HEK293 (cell line): Measurements from ENCODE around the gene RALGAPA1.

Source experiments
- CTCF ChIA-PET: fragments of 350-600 bp; formaldehyde crosslinking; extraction: SDS; loops from one replicate; lab custom pipeline; 2021; ENCODE audit warnings: antibody characterized with exemption; lab: Yijun Ruan, JAX
- POLR2A ChIA-PET: fragments of 300-600 bp; formaldehyde crosslinking; extraction: SDS; loops from one replicate; lab custom pipeline; 2020; ENCODE audit warnings: antibody characterized with exemption, inconsistent platforms; lab: Yijun Ruan, JAX
- H3K27ac ChIP-seq: fragments of 200-500 bp; sonication (Bioruptor generic); 2 replicates; pipeline ENCODE4 v1.5.1; 2014; ENCODE audit warnings: low read depth, low read length, control low read depth, inconsistent platforms; ENCODE audit errors: extremely low read depth
- H3K36me3 ChIP-seq, 2 experiments: fragments of 200-500 bp in 1 of 2; sonication (Bioruptor generic) in 1 of 2; 1 replicate in 1 of 2; 2 replicates in 1 of 2; pipeline ENCODE4 v1.5.1; 2014 to 2017; ENCODE audit warnings: inconsistent platforms in 2 of 2, low read length in 2 of 2; ENCODE audit not compliant: control insufficient read depth in 2 of 2, insufficient read depth in 1 of 2
- H3K4me1 ChIP-seq: fragments of 200-500 bp; sonication (Bioruptor generic); 2 replicates; pipeline ENCODE4 v1.5.1; 2014; ENCODE audit warnings: mild to moderate bottlenecking, low read length, inconsistent platforms; ENCODE audit not compliant: control insufficient read depth, insufficient read depth
- H3K4me3 ChIP-seq: 2 replicates; pipeline ENCODE4 v1.5.1; 2011; ENCODE audit warnings: low read depth, mild to moderate bottlenecking, control low read depth, low read length, moderate library complexity
- H3K9me3 ChIP-seq: fragments of 200-500 bp; sonication (Bioruptor generic); 2 replicates; pipeline ENCODE4 v1.5.1; 2014; ENCODE audit warnings: low read depth, low read length, inconsistent platforms; ENCODE audit not compliant: control insufficient read depth, insufficient read depth
- EGR2 ChIP-seq: fragments of 450-650 bp; formaldehyde crosslinking; IDR thresholded peaks from 2 replicates; pipeline ENCODE4 v1.5.1; 2016; ENCODE audit warnings: low read depth, missing biosample characterization, missing genetic modification characterization
- HOXD13 ChIP-seq: sonication (generic); formaldehyde crosslinking; IDR thresholded peaks from 2 replicates; pipeline ENCODE4 v1.8.0; 2022; ENCODE audit warnings: missing genetic modification reagents, borderline replicate concordance
- KLF1 ChIP-seq: fragments of 450-650 bp; formaldehyde crosslinking; IDR thresholded peaks from 2 replicates; pipeline ENCODE4 v1.5.1; 2016; ENCODE audit warnings: missing biosample characterization, missing genetic modification characterization
- MYNN ChIP-seq: fragments of 450-650 bp; formaldehyde crosslinking; IDR thresholded peaks from 2 replicates; pipeline ENCODE4 v1.5.1; 2016; ENCODE audit warnings: missing biosample characterization, missing genetic modification characterization, borderline replicate concordance
- PBX3 ChIP-seq: sonication (generic); formaldehyde crosslinking; IDR thresholded peaks from 2 replicates; pipeline ENCODE4 v1.8.1; 2022; ENCODE audit warnings: mild to moderate bottlenecking, moderate library complexity, missing genetic modification reagents
- REST ChIP-seq: fragments of 450-650 bp; formaldehyde crosslinking; IDR thresholded peaks from 2 replicates; pipeline ENCODE4 v1.5.1; 2016; ENCODE audit warnings: missing biosample characterization, missing genetic modification characterization
- SP2 ChIP-seq: fragments of 450-650 bp; formaldehyde crosslinking; IDR thresholded peaks from 2 replicates; pipeline ENCODE4 v1.5.1; 2016; ENCODE audit warnings: missing biosample characterization, missing genetic modification characterization
- ZBTB21 ChIP-seq: fragments of 450-650 bp; formaldehyde crosslinking; IDR thresholded peaks from 2 replicates; pipeline ENCODE4 v1.5.1; 2017; ENCODE audit warnings: missing biosample characterization, missing genetic modification characterization
- ZNF169 ChIP-seq: fragments of 450-650 bp; formaldehyde crosslinking; IDR thresholded peaks from 2 replicates; pipeline ENCODE4 v1.5.1; 2016; ENCODE audit warnings: missing biosample characterization, missing genetic modification characterization
- ZNF202 ChIP-seq: fragments of 450-650 bp; formaldehyde crosslinking; IDR thresholded peaks from 2 replicates; pipeline ENCODE4 v1.5.1; 2016; ENCODE audit warnings: missing biosample characterization, missing genetic modification characterization, borderline replicate concordance
- ZNF23 ChIP-seq: fragments of 450-650 bp; formaldehyde crosslinking; IDR thresholded peaks from 2 replicates; pipeline ENCODE4 v1.5.1; 2016; ENCODE audit warnings: missing biosample characterization, missing genetic modification characterization, borderline replicate concordance
- ZNF24 ChIP-seq: fragments of 450-650 bp; formaldehyde crosslinking; IDR thresholded peaks from 2 replicates; pipeline ENCODE4 v1.5.1; 2016; ENCODE audit warnings: missing biosample characterization, missing genetic modification characterization
- ZNF274 ChIP-seq, 2 experiments: fragments of 200-500 bp in 1 of 2; fragments of 450-650 bp in 1 of 2; sonication (Bioruptor generic) in 1 of 2; formaldehyde crosslinking in 1 of 2; IDR thresholded peaks; 2 replicates each; pipeline versions ENCODE4 v1.5.1 to v1.6.1; 2014 to 2016; ENCODE audit warnings: borderline replicate concordance in 1 of 2, inconsistent platforms in 1 of 2, low read length in 1 of 2, missing biosample characterization in 1 of 2, missing genetic modification characterization in 1 of 2
- ZNF426 ChIP-seq: fragments of 450-650 bp; formaldehyde crosslinking; IDR thresholded peaks from 2 replicates; pipeline ENCODE4 v1.5.1; 2017; ENCODE audit warnings: missing biosample characterization, missing genetic modification characterization, mild to moderate bottlenecking, inconsistent platforms, moderate library complexity
- ZNF510 ChIP-seq: fragments of 450-650 bp; formaldehyde crosslinking; IDR thresholded peaks from 2 replicates; pipeline ENCODE4 v1.5.1; 2018; ENCODE audit warnings: mild to moderate bottlenecking, missing genetic modification characterization, missing biosample characterization; ENCODE audit not compliant: insufficient replicate concordance
- ZNF610 ChIP-seq: fragments of 450-650 bp; formaldehyde crosslinking; IDR thresholded peaks from 2 replicates; pipeline ENCODE4 v1.5.1; 2016; ENCODE audit warnings: missing biosample characterization, missing genetic modification characterization, borderline replicate concordance
- ZNF621 ChIP-seq: fragments of 450-650 bp; formaldehyde crosslinking; IDR thresholded peaks from 2 replicates; pipeline ENCODE4 v1.5.1; 2017; ENCODE audit warnings: missing biosample characterization, missing genetic modification characterization
- ZNF654 ChIP-seq: fragments of 450-650 bp; formaldehyde crosslinking; IDR thresholded peaks from 2 replicates; pipeline ENCODE4 v1.5.1; 2016; ENCODE audit warnings: low read depth, missing biosample characterization, missing genetic modification characterization
- ZNF664 ChIP-seq: fragments of 450-650 bp; formaldehyde crosslinking; IDR thresholded peaks from 2 replicates; pipeline ENCODE4 v1.5.1; 2016; ENCODE audit warnings: missing biosample characterization, missing genetic modification characterization
- ZNF701 ChIP-seq: fragments of 450-650 bp; formaldehyde crosslinking; IDR thresholded peaks from 2 replicates; pipeline ENCODE4 v1.5.1; 2016; ENCODE audit warnings: missing biosample characterization, missing genetic modification characterization
- ZNF768 ChIP-seq: fragments of 450-650 bp; formaldehyde crosslinking; IDR thresholded peaks from 2 replicates; pipeline ENCODE4 v1.5.1; 2018; ENCODE audit warnings: missing biosample characterization, mild to moderate bottlenecking, missing genetic modification characterization
- ZSCAN16 ChIP-seq: fragments of 450-650 bp; formaldehyde crosslinking; IDR thresholded peaks from 2 replicates; pipeline ENCODE4 v1.5.1; 2016; ENCODE audit warnings: missing biosample characterization, missing genetic modification characterization

Gene RALGAPA1

GRCh38 chr14:35705636-35706035, 103.5 kb downstream of the RALGAPA1 start:
- Histone ChIP-seq H3K4me3 (no peak overlapping the region), H3K36me3 (peaks cover 0 to 5% of the 10 kb centered on the region in 2 experiments; a peak in 1 of 3 replicates), H3K27ac (no peak overlapping the region), H3K9me3 (no peaks in the 10 kb centered on the region), H3K4me1 (no peaks in the 10 kb centered on the region)
- TF ChIP-seq REST (no peak), ZNF426 (no peak), ZNF664 (tag by site-specific recombination) (no peak), EGR2 (tag by site-specific recombination) (no peak), HOXD13 (CRISPR knock-in tag) (no peak), MYNN (no peak), ZNF654 (tag by site-specific recombination) (no peak), ZNF23 (tag by site-specific recombination) (no peak), ZNF169 (tag by site-specific recombination) (no peak), ZNF621 (tag by site-specific recombination) (no peak)
- ChIA-PET CTCF (interaction anchor here (0.6 to 0.9 kb wide), 3 partner anchors 19 to 357 kb away, joined by 3 read pairs; no protein-coding TSS in a partner anchor), POLR2A (no interaction called here)

- Histone ChIP-seq H3K9me3 (no peaks in the 10 kb centered on the region), H3K4me1 (no peaks in the 10 kb centered on the region), H3K4me3 (no peak overlapping the region), H3K27ac (no peak overlapping the region), H3K36me3 (0 out of 3 replicates have a peak, but pooled peaks cover 0 to 5% of the 10 kb centered on the region in 2 experiments)
- POLR2A ChIA-PET: no interaction called here
- CTCF ChIA-PET: interaction anchor here (0.6 to 0.9 kb wide), 3 partner anchors 18 to 358 kb away, joined by 3 read pairs; no protein-coding TSS in a partner anchor
- TF ChIP-seq PBX3 (CRISPR knock-in tag) (no peak), ZBTB21 (tag by site-specific recombination) (no peak), ZNF610 (tag by site-specific recombination) (no peak), ZNF274 (IDR thresholded peaks at IDR 0.05; ENCODE audit: low read length) (no peak), ZNF274 (tag by site-specific recombination; IDR thresholded peaks at IDR 0.05; ENCODE audit: borderline replicate concordance) (no peak), SP2 (tag by site-specific recombination) (no peak), ZSCAN16 (tag by site-specific recombination) (no peak), KLF1 (tag by site-specific recombination) (no peak), ZNF24 (tag by site-specific recombination) (no peak), ZNF768 (tag by site-specific recombination) (no peak), ZNF510 (tag by site-specific recombination) (no peak), MYNN (no peak), ZNF202 (tag by site-specific recombination) (no peak), ZNF701 (no peak)
These were observed 104.2 kb downstream of the RALGAPA1 start for GRCh38 chr14:35704793-35705493.
